HEK293T (cell line): ENCODE measurements around the gene KIRREL2.

ENCODE experiments used
- CTCF ChIA-PET: fragments of 350-600 bp; formaldehyde crosslinking; extraction: SDS; loops from one replicate; lab custom pipeline; 2021; ENCODE audit warnings: antibody characterized with exemption, inconsistent platforms; lab: Yijun Ruan, JAX
- POLR2A ChIA-PET: fragments of 350-600 bp; formaldehyde crosslinking; extraction: SDS; loops from one replicate; lab custom pipeline; 2020; ENCODE audit warnings: antibody characterized with exemption, inconsistent platforms; lab: Yijun Ruan, JAX
- DNase-seq: peaks from one replicate; pipeline ENCODE4 v3.0.0; 2012; ENCODE audit warnings: mixed read lengths; ENCODE audit errors: extremely low spot score
- ARNT ChIP-seq: fragments of 450-650 bp; IDR thresholded peaks from 2 replicates; pipeline ENCODE4 v1.6.1; 2017; ENCODE audit warnings: mild to moderate bottlenecking
- BHLHE40 ChIP-seq: fragments of 450-650 bp; IDR thresholded peaks from 2 replicates; pipeline ENCODE4 v1.6.1; 2016; ENCODE audit warnings: mild to moderate bottlenecking, moderate library complexity, borderline replicate concordance
- CTBP1 ChIP-seq: fragments of 450-650 bp; IDR thresholded peaks from 2 replicates; pipeline ENCODE4 v1.6.1; 2016; ENCODE audit warnings: borderline replicate concordance
- ELF4 ChIP-seq: fragments of 450-650 bp; IDR thresholded peaks from 2 replicates; pipeline ENCODE4 v1.6.1; 2017; ENCODE audit warnings: antibody characterized with exemption
- FOXA1 ChIP-seq: fragments of 450-650 bp; IDR thresholded peaks from 2 replicates; pipeline ENCODE4 v1.6.1; 2016; ENCODE audit warnings: mild to moderate bottlenecking
- FOXK2 ChIP-seq: fragments of 450-650 bp; IDR thresholded peaks from 2 replicates; pipeline ENCODE4 v1.6.1; 2016; ENCODE audit warnings: mild to moderate bottlenecking
- FOXM1 ChIP-seq: fragments of 450-650 bp; IDR thresholded peaks from 2 replicates; pipeline ENCODE4 v1.6.1; 2017; ENCODE audit warnings: mild to moderate bottlenecking, borderline replicate concordance
- HDGF ChIP-seq: fragments of 450-650 bp; IDR thresholded peaks from 2 replicates; pipeline ENCODE4 v1.6.1; 2017; ENCODE audit warnings: antibody characterized with exemption, borderline replicate concordance
- L3MBTL2 ChIP-seq: fragments of 450-650 bp; conservative IDR thresholded peaks from 2 replicates; pipeline ENCODE4 v1.6.1; 2016; ENCODE audit warnings: mild to moderate bottlenecking
- LEF1 ChIP-seq: fragments of 450-650 bp; IDR thresholded peaks from 2 replicates; pipeline ENCODE4 v1.6.1; 2017; ENCODE audit warnings: mild to moderate bottlenecking, borderline replicate concordance
- NFRKB ChIP-seq: fragments of 450-650 bp; IDR thresholded peaks from 2 replicates; pipeline ENCODE4 v1.6.1; 2016; ENCODE audit warnings: mild to moderate bottlenecking, moderate library complexity
- SP1 ChIP-seq: fragments of 450-650 bp; IDR thresholded peaks from 2 replicates; pipeline ENCODE4 v1.6.1; 2017
- SUZ12 ChIP-seq: fragments of 450-650 bp; IDR thresholded peaks from 2 replicates; pipeline ENCODE4 v1.6.1; 2016; ENCODE audit warnings: mild to moderate bottlenecking
- TARDBP ChIP-seq: fragments of 450-650 bp; IDR thresholded peaks from 2 replicates; pipeline ENCODE4 v1.6.1; 2016
- ZNF384 ChIP-seq: fragments of 450-650 bp; IDR thresholded peaks from 2 replicates; pipeline ENCODE4 v1.6.1; 2016
- TF ChIP-seq, protein P1 (sequence below): fragments of 450-650 bp; IDR thresholded peaks from 2 replicates; pipeline ENCODE4 v1.6.1; 2016

The KIRREL2 gene

DNA sequence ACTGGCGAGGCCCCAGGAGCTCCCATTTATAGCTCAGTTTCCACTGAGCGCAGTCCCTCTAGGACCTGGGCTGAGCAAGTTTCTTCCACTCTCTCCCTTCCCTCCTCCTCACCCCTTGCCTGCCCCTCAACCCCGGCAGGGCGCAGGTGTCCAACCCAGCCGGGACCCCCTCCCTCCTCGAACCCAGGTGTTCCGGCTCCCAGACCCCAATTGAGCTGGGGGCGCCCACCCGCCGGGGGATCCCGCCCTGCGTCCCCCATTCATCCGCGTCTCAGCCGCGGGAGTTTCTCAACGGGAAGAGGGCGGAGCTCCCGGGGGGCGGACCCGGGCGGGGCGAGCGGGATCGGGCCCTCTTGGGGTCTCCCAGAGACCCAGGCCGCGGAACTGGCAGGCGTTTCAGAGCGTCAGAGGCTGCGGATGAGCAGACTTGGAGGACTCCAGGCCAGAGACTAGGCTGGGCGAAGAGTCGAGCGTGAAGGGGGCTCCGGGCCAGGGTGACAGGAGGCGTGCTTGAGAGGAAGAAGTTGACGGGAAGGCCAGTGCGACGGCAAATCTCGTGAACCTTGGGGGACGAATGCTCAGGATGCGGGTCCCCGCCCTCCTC lies at the start of gene KIRREL2:
KIRREL2 (plus strand) TSS at position 366 of the 604 bp plus-strand sequence; CDS start at position 575, 209 bp downstream.
- no peak for TF ChIP-seq ARNT
- no peak for TF ChIP-seq NFRKB
- no peak for TF ChIP-seq TARDBP
- no peak for TF ChIP-seq SP1
- TF ChIP-seq FOXK2 = no peak
- TF ChIP-seq FOXM1 = no peak
- no peak for TF ChIP-seq BHLHE40
- TF ChIP-seq SUZ12 = no peak
- no peak for TF ChIP-seq CTBP1
- TF ChIP-seq, protein P1, sequence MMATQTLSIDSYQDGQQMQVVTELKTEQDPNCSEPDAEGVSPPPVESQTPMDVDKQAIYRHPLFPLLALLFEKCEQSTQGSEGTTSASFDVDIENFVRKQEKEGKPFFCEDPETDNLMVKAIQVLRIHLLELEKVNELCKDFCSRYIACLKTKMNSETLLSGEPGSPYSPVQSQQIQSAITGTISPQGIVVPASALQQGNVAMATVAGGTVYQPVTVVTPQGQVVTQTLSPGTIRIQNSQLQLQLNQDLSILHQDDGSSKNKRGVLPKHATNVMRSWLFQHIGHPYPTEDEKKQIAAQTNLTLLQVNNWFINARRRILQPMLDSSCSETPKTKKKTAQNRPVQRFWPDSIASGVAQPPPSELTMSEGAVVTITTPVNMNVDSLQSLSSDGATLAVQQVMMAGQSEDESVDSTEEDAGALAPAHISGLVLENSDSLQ = no peak
- no peak for TF ChIP-seq LEF1
- no peak for TF ChIP-seq HDGF
- TF ChIP-seq FOXA1 = no peak
- no peak for TF ChIP-seq ZNF384
- TF ChIP-seq L3MBTL2 = no peak
- no peak for TF ChIP-seq ELF4
- DNase-seq = no peak
- ChIA-PET POLR2A (no interaction called here), CTCF (no interaction called here)

DNA sequence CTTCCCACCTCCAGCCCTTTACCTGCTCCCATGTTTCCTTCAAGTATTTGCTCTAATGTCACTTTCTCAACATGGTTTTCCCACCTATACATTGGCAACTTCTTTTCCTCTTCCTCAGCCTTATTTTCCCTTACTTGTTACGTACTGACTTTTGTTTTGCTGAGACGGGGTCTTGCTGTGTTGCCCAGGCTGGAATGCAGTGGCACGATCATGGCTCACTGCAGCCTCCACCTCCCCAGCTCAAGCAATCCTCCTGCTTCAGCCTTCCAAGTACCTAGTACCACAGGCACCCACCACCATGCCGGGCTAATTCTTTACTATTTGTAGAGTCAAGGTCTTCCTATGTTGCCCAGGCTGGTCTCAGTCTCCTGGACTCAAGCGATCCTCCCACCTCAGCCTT lies 49.1 kb upstream of the KIRREL2 start:
- TF ChIP-seq ARNT (no peak), BHLHE40 (no peak), HDGF (no peak), CTBP1 (no peak), FOXM1 (no peak), LEF1 (no peak), FOXK2 (no peak), FOXA1 (no peak), SUZ12 (no peak), L3MBTL2 (no peak), ZNF384 (no peak), NFRKB (no peak), TARDBP (no peak), SP1 (no peak), ELF4 (no peak)
- TF ChIP-seq, protein P1 = no peak
- POLR2A ChIA-PET = no interaction called here
- DNase-seq = no peak
- CTCF ChIA-PET = interaction anchor here (1.2 kb wide), 1 partner anchor 12 kb away, joined by 3 read pairs; no protein-coding TSS in a partner anchor

GRCh38 chr19:35811317-35812219 lies 45.1 kb upstream of the KIRREL2 start:
- ChIA-PET POLR2A (interaction anchor here (0.5 kb wide), 1 partner anchor 62 kb away, joined by 3 read pairs; no protein-coding TSS in a partner anchor), CTCF (no interaction called here)
- no peak for DNase-seq
- TF ChIP-seq FOXK2 (no peak), FOXM1 (no peak), TARDBP (no peak), ARNT (no peak), SP1 (no peak), CTBP1 (no peak), ELF4 (no peak), ZNF384 (no peak), NFRKB (no peak), BHLHE40 (no peak)
- TF ChIP-seq, protein P1 = no peak

DNA sequence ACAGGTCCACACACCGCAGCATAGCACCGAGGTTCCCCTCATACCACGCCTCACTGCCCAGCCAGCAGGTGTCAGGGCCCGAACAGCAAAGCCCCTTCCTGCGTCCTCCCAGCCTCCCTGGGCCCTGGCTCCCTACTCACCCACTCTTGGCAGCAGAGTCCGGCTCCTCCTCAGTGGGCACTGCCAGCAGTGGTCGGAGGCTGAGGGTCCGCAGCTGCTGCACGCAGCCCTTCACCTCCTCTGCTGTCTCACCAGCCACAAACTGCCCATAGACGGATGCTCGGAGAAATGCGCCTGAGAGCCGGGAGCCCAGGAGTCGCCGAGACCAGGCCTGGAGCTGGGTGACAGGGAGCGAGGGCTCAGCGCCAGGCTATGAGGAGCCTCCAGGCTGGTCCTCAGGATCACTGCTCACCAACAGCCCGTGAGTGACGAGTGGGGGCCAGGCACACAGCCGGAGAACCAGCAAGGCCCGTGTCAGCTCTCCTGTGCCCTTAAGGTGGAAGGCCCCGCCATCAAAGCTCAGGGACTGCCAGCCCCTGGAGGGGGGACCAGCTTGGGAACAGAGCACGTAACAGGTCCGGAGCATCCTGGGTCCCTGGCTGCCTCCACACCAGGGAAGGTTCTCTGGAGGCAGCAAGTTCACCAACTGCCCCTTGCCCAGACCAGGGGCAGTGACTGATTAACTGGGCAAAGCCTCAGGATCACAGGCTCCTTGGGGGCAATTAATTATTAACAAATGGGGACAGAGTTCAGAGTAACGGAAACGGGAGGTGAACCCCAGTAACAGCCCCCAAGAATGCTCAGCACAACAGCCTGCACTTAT lies 44.3 kb upstream of the KIRREL2 start, which contains the start of gene PRODH2:
PRODH2 (minus strand) TSS at position 626 of the 823 bp plus-strand sequence; CDS start at position 586, 40 bp downstream.
- no peak for DNase-seq
- no peak for TF ChIP-seq SP1
- no peak for TF ChIP-seq LEF1
- TF ChIP-seq NFRKB = no peak
- TF ChIP-seq FOXK2 = no peak
- TF ChIP-seq L3MBTL2 = no peak
- no peak for TF ChIP-seq TARDBP
- no peak for TF ChIP-seq SUZ12
- ChIA-PET CTCF (no interaction called here), POLR2A (interaction anchor here (0.5 kb wide), 1 partner anchor 63 kb away, joined by 3 read pairs; no protein-coding TSS in a partner anchor)
